Left forelimb (tissue), 1 donor: ENCODE results near the gene PNMA8A.
"Not testable (repeated sequence)": the region's sequence is repeated elsewhere in the genome, so short reads cannot be mapped to it uniquely, and the experiment has no call there.

Experiments used
- DNase-seq: peaks from one replicate; pipeline ENCODE4 v3.0.0-alpha.2; 2018; ENCODE audit warnings: low spot score

PNMA8A gene

GRCh38 chr19:46471116-46471733 lies at the start of gene PNMA8A:
PNMA8A (minus strand) TSS chr19:46471563; CDS start chr19:46471035, 528 bp downstream.
- peak; percentile 92 for DNase-seq

GRCh38 chr19:46520616-46521015 lies 49.3 kb upstream of the PNMA8A start:
- DNase-seq: no peak

- no peak for DNase-seq
These were observed 46.1 kb upstream of the PNMA8A start for GRCh38 chr19:46517471-46517870.

- DNase-seq: no peak
These were observed 44.6 kb upstream of the PNMA8A start for GRCh38 chr19:46515879-46516350.

- DNase-seq: no peak
These were observed 43.9 kb upstream of the PNMA8A start for GRCh38 chr19:46515290-46515609.

GRCh38 chr19:46514589-46515289 lies 43.4 kb upstream of the PNMA8A start:
- no peak for DNase-seq

- peak; percentile 88 for DNase-seq
These were observed 42.3 kb upstream of the PNMA8A start for GRCh38 chr19:46513461-46514236.

- no peak for DNase-seq
These were observed 39.9 kb upstream of the PNMA8A start for GRCh38 chr19:46511237-46511636.

GRCh38 chr19:46508206-46508605 lies 36.8 kb upstream of the PNMA8A start:
- no peak for DNase-seq

- DNase-seq: no peak
These were observed 32.6 kb upstream of the PNMA8A start for GRCh38 chr19:46503848-46504453.

- no peak for DNase-seq
These were observed 31.5 kb upstream of the PNMA8A start for GRCh38 chr19:46502891-46503290.

- DNase-seq: no peak
These were observed 28.3 kb upstream of the PNMA8A start for GRCh38 chr19:46499692-46500091.

- DNase-seq: no peak
These were observed 26.4 kb upstream of the PNMA8A start for GRCh38 chr19:46497773-46498172.

GRCh38 chr19:46496886-46497285 lies 25.5 kb upstream of the PNMA8A start:
- DNase-seq: not testable (repeated sequence)

- no peak for DNase-seq
These were observed 24.9 kb upstream of the PNMA8A start for GRCh38 chr19:46496304-46496703.

GRCh38 chr19:46495786-46496099 lies 24.4 kb upstream of the PNMA8A start, which contains the start of gene PNMA8B:
PNMA8B (minus strand) TSS chr19:46495867; CDS start chr19:46495465, 402 bp downstream.
- DNase-seq: peak; percentile 88

GRCh38 chr19:46494941-46495785 lies 23.8 kb upstream of the PNMA8A start:
- DNase-seq: no peak

GRCh38 chr19:46494146-46494940 lies 23.0 kb upstream of the PNMA8A start:
- DNase-seq: no peak

GRCh38 chr19:46493236-46494145 lies 22.1 kb upstream of the PNMA8A start:
- no peak for DNase-seq

GRCh38 chr19:46492841-46493235 lies 21.5 kb upstream of the PNMA8A start:
- no peak for DNase-seq
